HEK293 (cell line): ENCODE results near the gene KLHL20.
"Not testable (repeated sequence)": the region's sequence is repeated elsewhere in the genome, so short reads cannot be mapped to it uniquely, and the experiment has no call there.

ENCODE experiments used
- CTCF ChIA-PET: fragments of 350-600 bp; formaldehyde crosslinking; extraction: SDS; loops from one replicate; lab custom pipeline; 2021; ENCODE audit warnings: antibody characterized with exemption; lab: Yijun Ruan, JAX
- POLR2A ChIA-PET: fragments of 300-600 bp; formaldehyde crosslinking; extraction: SDS; loops from one replicate; lab custom pipeline; 2020; ENCODE audit warnings: antibody characterized with exemption, inconsistent platforms; lab: Yijun Ruan, JAX
- H3K27ac ChIP-seq: fragments of 200-500 bp; sonication (Bioruptor generic); 2 replicates; pipeline ENCODE4 v1.5.1; 2014; ENCODE audit warnings: low read depth, low read length, control low read depth, inconsistent platforms; ENCODE audit errors: extremely low read depth
- H3K36me3 ChIP-seq, 2 experiments: fragments of 200-500 bp in 1 of 2; sonication (Bioruptor generic) in 1 of 2; 1 replicate in 1 of 2; 2 replicates in 1 of 2; pipeline ENCODE4 v1.5.1; 2014 to 2017; ENCODE audit warnings: inconsistent platforms in 2 of 2, low read length in 2 of 2; ENCODE audit not compliant: control insufficient read depth in 2 of 2, insufficient read depth in 1 of 2
- H3K4me1 ChIP-seq: fragments of 200-500 bp; sonication (Bioruptor generic); 2 replicates; pipeline ENCODE4 v1.5.1; 2014; ENCODE audit warnings: mild to moderate bottlenecking, low read length, inconsistent platforms; ENCODE audit not compliant: control insufficient read depth, insufficient read depth
- H3K4me3 ChIP-seq: 2 replicates; pipeline ENCODE4 v1.5.1; 2011; ENCODE audit warnings: low read depth, mild to moderate bottlenecking, control low read depth, low read length, moderate library complexity
- H3K9me3 ChIP-seq: fragments of 200-500 bp; sonication (Bioruptor generic); 2 replicates; pipeline ENCODE4 v1.5.1; 2014; ENCODE audit warnings: low read depth, low read length, inconsistent platforms; ENCODE audit not compliant: control insufficient read depth, insufficient read depth
- GLI2 ChIP-seq: fragments of 450-650 bp; formaldehyde crosslinking; IDR thresholded peaks from 2 replicates; pipeline ENCODE4; 2017; ENCODE audit warnings: missing biosample characterization, missing genetic modification characterization, low read depth, borderline replicate concordance
- MEIS1 ChIP-seq: sonication (generic); formaldehyde crosslinking; IDR thresholded peaks from 2 replicates; pipeline ENCODE4 v1.8.1; 2022; ENCODE audit warnings: missing genetic modification reagents, mild to moderate bottlenecking, borderline replicate concordance
- SCRT2 ChIP-seq: fragments of 450-650 bp; formaldehyde crosslinking; IDR thresholded peaks from 2 replicates; pipeline ENCODE4 v1.5.1; 2016; ENCODE audit warnings: missing biosample characterization, missing genetic modification characterization
- ZBTB21 ChIP-seq: fragments of 450-650 bp; formaldehyde crosslinking; IDR thresholded peaks from 2 replicates; pipeline ENCODE4 v1.5.1; 2017; ENCODE audit warnings: missing biosample characterization, missing genetic modification characterization
- ZBTB6 ChIP-seq: fragments of 450-650 bp; formaldehyde crosslinking; IDR thresholded peaks from 2 replicates; pipeline ENCODE4 v1.5.1; 2017; ENCODE audit warnings: missing biosample characterization, missing genetic modification characterization
- ZNF146 ChIP-seq: fragments of 450-650 bp; formaldehyde crosslinking; IDR thresholded peaks from 2 replicates; pipeline ENCODE4 v1.5.1; 2016; ENCODE audit warnings: missing biosample characterization, missing genetic modification characterization
- ZNF202 ChIP-seq: fragments of 450-650 bp; formaldehyde crosslinking; IDR thresholded peaks from 2 replicates; pipeline ENCODE4 v1.5.1; 2016; ENCODE audit warnings: missing biosample characterization, missing genetic modification characterization, borderline replicate concordance
- ZNF211 ChIP-seq: fragments of 450-650 bp; formaldehyde crosslinking; IDR thresholded peaks from 2 replicates; pipeline ENCODE4 v1.5.1; 2016; ENCODE audit warnings: low read depth, missing biosample characterization, missing genetic modification characterization
- ZNF280D ChIP-seq: fragments of 450-650 bp; formaldehyde crosslinking; IDR thresholded peaks from 2 replicates; pipeline ENCODE4 v1.5.1; 2016; ENCODE audit warnings: missing biosample characterization, missing genetic modification characterization
- ZNF302 ChIP-seq: fragments of 450-650 bp; formaldehyde crosslinking; IDR thresholded peaks from 2 replicates; pipeline ENCODE4 v1.5.1; 2016; ENCODE audit warnings: missing biosample characterization, missing genetic modification characterization, low read depth
- ZNF366 ChIP-seq: fragments of 450-650 bp; formaldehyde crosslinking; conservative IDR thresholded peaks from 2 replicates; pipeline ENCODE4 v1.5.1; 2016; ENCODE audit warnings: missing biosample characterization, missing genetic modification characterization
- ZNF530 ChIP-seq: fragments of 450-650 bp; formaldehyde crosslinking; IDR thresholded peaks from 2 replicates; pipeline ENCODE4 v1.5.1; 2016; ENCODE audit warnings: low read depth, missing biosample characterization, missing genetic modification characterization
- ZNF654 ChIP-seq: fragments of 450-650 bp; formaldehyde crosslinking; IDR thresholded peaks from 2 replicates; pipeline ENCODE4 v1.5.1; 2016; ENCODE audit warnings: low read depth, missing biosample characterization, missing genetic modification characterization
- ZNF677 ChIP-seq: fragments of 450-650 bp; IDR thresholded peaks from 2 replicates; pipeline ENCODE4 v1.5.0; 2018; ENCODE audit warnings: missing biosample characterization, mild to moderate bottlenecking, missing genetic modification characterization, moderate library complexity
- TF ChIP-seq, protein P1 (sequence below): fragments of 450-650 bp; formaldehyde crosslinking; IDR thresholded peaks from 2 replicates; pipeline ENCODE4 v1.5.1; 2016; ENCODE audit warnings: missing biosample characterization, missing genetic modification characterization
- TF ChIP-seq, protein P2 (sequence below): fragments of 450-650 bp; IDR thresholded peaks from 2 replicates; pipeline ENCODE4 v1.5.1; 2018; ENCODE audit warnings: missing biosample characterization, missing genetic modification characterization

The KLHL20 gene

GRCh38 chr1:173731331-173731730 is 16.6 kb downstream of the KLHL20 start:
- H3K4me3 ChIP-seq, CTCF ChIA-PET, H3K27ac ChIP-seq, H3K4me1 ChIP-seq, H3K9me3 ChIP-seq, POLR2A ChIA-PET: not testable (repeated sequence)
- TF ChIP-seq ZNF146 = peak; percentile 91
- peaks cover 6 to 19% of the 10 kb centered on the region in 2 experiments for H3K36me3 ChIP-seq

DNA sequence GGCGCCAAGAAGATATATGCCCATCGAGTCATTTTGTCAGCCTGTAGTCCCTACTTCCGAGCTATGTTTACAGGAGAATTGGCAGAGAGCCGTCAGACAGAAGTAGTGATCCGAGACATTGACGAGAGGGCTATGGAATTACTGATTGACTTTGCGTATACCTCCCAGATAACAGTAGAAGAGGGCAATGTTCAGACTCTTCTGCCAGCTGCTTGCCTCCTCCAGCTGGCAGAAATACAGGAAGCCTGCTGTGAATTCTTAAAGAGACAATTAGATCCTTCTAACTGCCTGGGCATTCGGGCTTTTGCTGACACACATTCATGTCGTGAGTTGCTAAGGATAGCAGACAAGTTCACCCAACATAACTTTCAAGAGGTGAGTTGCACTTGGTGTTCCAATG is 19.1 kb downstream of the KLHL20 start:
- ChIA-PET CTCF (interaction anchor here (0.6 to 1.3 kb wide), 3 partner anchors 13 to 201 kb away, joined by 3 to 4 read pairs (median 4); no protein-coding TSS in a partner anchor), POLR2A (no interaction called here)
- Histone ChIP-seq H3K4me3 (no peak overlapping the region), H3K36me3 (peaks cover 6 to 19% of the 10 kb centered on the region in 2 experiments), H3K27ac (no peak overlapping the region), H3K4me1 (no peaks in the 10 kb centered on the region), H3K9me3 (no peaks in the 10 kb centered on the region)
- TF ChIP-seq ZNF366 (tag by site-specific recombination) (no peak), GLI2 (no peak), ZBTB6 (tag by site-specific recombination) (no peak), MEIS1 (CRISPR knock-in tag) (no peak), ZNF146 (no peak), ZNF677 (no peak), ZNF280D (tag by site-specific recombination) (no peak), ZNF202 (tag by site-specific recombination) (no peak), ZNF654 (no peak), ZNF302 (tag by site-specific recombination) (no peak), ZBTB21 (tag by site-specific recombination) (no peak), ZNF530 (tag by site-specific recombination) (no peak)
- TF ChIP-seq, protein P1, sequence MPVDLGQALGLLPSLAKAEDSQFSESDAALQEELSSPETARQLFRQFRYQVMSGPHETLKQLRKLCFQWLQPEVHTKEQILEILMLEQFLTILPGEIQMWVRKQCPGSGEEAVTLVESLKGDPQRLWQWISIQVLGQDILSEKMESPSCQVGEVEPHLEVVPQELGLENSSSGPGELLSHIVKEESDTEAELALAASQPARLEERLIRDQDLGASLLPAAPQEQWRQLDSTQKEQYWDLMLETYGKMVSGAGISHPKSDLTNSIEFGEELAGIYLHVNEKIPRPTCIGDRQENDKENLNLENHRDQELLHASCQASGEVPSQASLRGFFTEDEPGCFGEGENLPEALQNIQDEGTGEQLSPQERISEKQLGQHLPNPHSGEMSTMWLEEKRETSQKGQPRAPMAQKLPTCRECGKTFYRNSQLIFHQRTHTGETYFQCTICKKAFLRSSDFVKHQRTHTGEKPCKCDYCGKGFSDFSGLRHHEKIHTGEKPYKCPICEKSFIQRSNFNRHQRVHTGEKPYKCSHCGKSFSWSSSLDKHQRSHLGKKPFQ = no peak
- TF ChIP-seq, protein P2, sequence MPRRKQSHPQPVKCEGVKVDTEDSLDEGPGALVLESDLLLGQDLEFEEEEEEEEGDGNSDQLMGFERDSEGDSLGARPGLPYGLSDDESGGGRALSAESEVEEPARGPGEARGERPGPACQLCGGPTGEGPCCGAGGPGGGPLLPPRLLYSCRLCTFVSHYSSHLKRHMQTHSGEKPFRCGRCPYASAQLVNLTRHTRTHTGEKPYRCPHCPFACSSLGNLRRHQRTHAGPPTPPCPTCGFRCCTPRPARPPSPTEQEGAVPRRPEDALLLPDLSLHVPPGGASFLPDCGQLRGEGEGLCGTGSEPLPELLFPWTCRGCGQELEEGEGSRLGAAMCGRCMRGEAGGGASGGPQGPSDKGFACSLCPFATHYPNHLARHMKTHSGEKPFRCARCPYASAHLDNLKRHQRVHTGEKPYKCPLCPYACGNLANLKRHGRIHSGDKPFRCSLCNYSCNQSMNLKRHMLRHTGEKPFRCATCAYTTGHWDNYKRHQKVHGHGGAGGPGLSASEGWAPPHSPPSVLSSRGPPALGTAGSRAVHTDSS = no peak

DNA sequence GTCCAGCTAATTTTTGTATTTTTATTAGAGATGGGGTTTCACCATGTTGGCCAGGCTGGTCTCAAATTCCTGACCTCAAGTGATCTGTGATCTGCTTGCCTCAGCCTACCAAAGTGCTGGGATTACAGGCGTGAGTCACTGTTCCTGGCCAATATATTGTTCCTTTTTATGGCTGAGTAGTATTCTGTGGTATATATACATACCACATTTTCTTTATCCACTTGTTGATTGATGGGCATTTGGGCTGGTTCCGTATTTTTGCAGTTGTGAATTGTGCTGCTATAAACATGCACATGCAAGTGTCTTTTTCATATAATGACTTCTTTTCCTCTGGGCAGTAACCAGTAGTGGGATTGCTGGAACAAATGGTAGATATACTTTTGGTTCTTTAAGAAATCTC is 21.3 kb downstream of the KLHL20 start:
- CTCF ChIA-PET, H3K27ac ChIP-seq, H3K9me3 ChIP-seq, H3K4me1 ChIP-seq, H3K4me3 ChIP-seq, POLR2A ChIA-PET: not testable (repeated sequence)
- peak; percentile 54; the same call in 1 of the 2 replicates for TF ChIP-seq ZNF211 (tag by site-specific recombination)
- TF ChIP-seq ZNF146 = 0 out of 2 replicates have a peak, but pooled peaks have one; percentile 17
- peak; percentile 54; the same call in 1 of the 2 replicates for TF ChIP-seq SCRT2 (tag by site-specific recombination)
- H3K36me3 ChIP-seq = peaks cover 6 to 19% of the 10 kb centered on the region in 2 experiments
